GM19328 (cell line): ENCODE measurements around the gene NFATC4.
"Not testable (repeated sequence)": the region's sequence is repeated elsewhere in the genome, so short reads cannot be mapped to it uniquely, and the experiment has no call there.

Experiments used
- ATAC-seq: cut with Tn5 transposase; IDR thresholded peaks from one replicate; pipeline ENCODE4 v1.9.1; 2021; ENCODE audit warnings: mild to moderate bottlenecking, moderate library complexity; ENCODE audit not compliant: unreplicated experiment

The NFATC4 gene

GRCh38 chr14:24367514-24368211 lies at the start of gene NFATC4:
NFATC4 (plus strand) TSS chr14:24368184; CDS start chr14:24368341, 157 bp downstream.
- no peak for ATAC-seq

GRCh38 chr14:24321212-24321975 lies 46.6 kb upstream of the NFATC4 start:
- no peak for ATAC-seq

- ATAC-seq = no peak
These were observed 45.3 kb upstream of the NFATC4 start for GRCh38 chr14:24322672-24323071.

GRCh38 chr14:24323341-24323740 lies 44.6 kb upstream of the NFATC4 start:
- no peak for ATAC-seq

- no peak for ATAC-seq
These were observed 44.0 kb upstream of the NFATC4 start for GRCh38 chr14:24324024-24324423.

- no peak for ATAC-seq
These were observed 42.9 kb upstream of the NFATC4 start for GRCh38 chr14:24325041-24325530.

- ATAC-seq = no peak
These were observed 42.0 kb upstream of the NFATC4 start for GRCh38 chr14:24325963-24326362.

- no peak for ATAC-seq
These were observed 40.7 kb upstream of the NFATC4 start for GRCh38 chr14:24327303-24327702.

- not testable (repeated sequence) for ATAC-seq
These were observed 40.1 kb upstream of the NFATC4 start for GRCh38 chr14:24327914-24328313.

GRCh38 chr14:24329073-24329663 lies 38.8 kb upstream of the NFATC4 start:
- no peak for ATAC-seq

- ATAC-seq = no peak
These were observed 38.2 kb upstream of the NFATC4 start for GRCh38 chr14:24329736-24330135.

GRCh38 chr14:24330973-24331674 lies 36.9 kb upstream of the NFATC4 start:
- ATAC-seq = no peak

GRCh38 chr14:24331731-24332267 lies 36.2 kb upstream of the NFATC4 start:
- ATAC-seq = no peak

- ATAC-seq = peak; percentile 64
These were observed 35.6 kb upstream of the NFATC4 start for GRCh38 chr14:24332268-24332993.

- no peak for ATAC-seq
These were observed 33.3 kb upstream of the NFATC4 start, which contains the start of gene ADCY4 for GRCh38 chr14:24334431-24335291. ADCY4 (minus strand) TSS chr14:24335071; CDS start chr14:24334652, 419 bp downstream.

- no peak for ATAC-seq
These were observed 32.4 kb upstream of the NFATC4 start for GRCh38 chr14:24335461-24336171.

GRCh38 chr14:24337144-24337823 lies 30.7 kb upstream of the NFATC4 start:
- no peak for ATAC-seq

- no peak for ATAC-seq
These were observed 30.2 kb upstream of the NFATC4 start for GRCh38 chr14:24337824-24338175.
